Lung (tissue), 12 donors: Measurements from ENCODE around the gene C4orf51. TPM values are rescaled to one million over a fixed set of nuclear protein-coding genes. Genes with fewer than 3 reads are reported as not detected.

ENCODE experiments used
- ATAC-seq: fragments of 200-7000 bp; cut with Tn5 transposase; one replicate; pipeline ENCODE4 v1.9.1; 2020; ENCODE audit warnings: moderate number of reproducible peaks; ENCODE audit not compliant: insufficient read depth, low FRiP score
- DNase-seq, 3 donors: peaks; one replicate each; pipeline ENCODE4 v3.0.0-alpha.2; 2013 to 2017
- H3K27ac ChIP-seq, 2 donors: one replicate each; pipeline ENCODE4 v1.5.1; 2013; ENCODE audit warnings: mild to moderate bottlenecking in 2 of 2, moderate library complexity in 2 of 2, control low read depth in 1 of 2, inconsistent platforms in 1 of 2, low read depth in 1 of 2, low read length in 1 of 2
- H3K27me3 ChIP-seq, 3 donors: one replicate each; pipeline ENCODE4 v1.5.1; 2013; ENCODE audit warnings: low read length in 2 of 3; ENCODE audit not compliant: control insufficient read depth in 3 of 3, insufficient read depth in 3 of 3
- H3K36me3 ChIP-seq, 4 donors: one replicate each; pipeline ENCODE4 v1.5.1; 2013; ENCODE audit warnings: low read length in 4 of 4, mild to moderate bottlenecking in 1 of 4, moderate library complexity in 1 of 4; ENCODE audit not compliant: control insufficient read depth in 4 of 4, insufficient read depth in 4 of 4
- H3K4me1 ChIP-seq, 5 donors: one replicate each; pipeline ENCODE4 v1.5.1; 2013; ENCODE audit warnings: low read length in 5 of 5, mild to moderate bottlenecking in 2 of 5, moderate library complexity in 1 of 5; ENCODE audit not compliant: control insufficient read depth in 5 of 5, insufficient read depth in 5 of 5
- H3K4me3 ChIP-seq: one replicate; pipeline ENCODE4 v1.5.1; 2013; ENCODE audit warnings: mild to moderate bottlenecking, control low read depth, moderate library complexity
- H3K9ac ChIP-seq, 2 donors: one replicate each; pipeline ENCODE4 v1.5.1; 2013; ENCODE audit warnings: low read length in 2 of 2, control low read depth in 1 of 2; ENCODE audit not compliant: insufficient read depth in 1 of 2
- H3K9me3 ChIP-seq, 4 donors: one replicate each; pipeline ENCODE4 v1.5.1; 2013; ENCODE audit warnings: low read length in 3 of 4, mild to moderate bottlenecking in 1 of 4, moderate library complexity in 1 of 4; ENCODE audit not compliant: control insufficient read depth in 4 of 4, insufficient read depth in 3 of 4
- WGBS, 2 donors: extraction: QIAGEN DNeasy Blood & Tissue Kit; methylation state at CpG; one replicate each; pipeline ENCODE4 v1.1.7; 2013; 5-methylcytosine and 5-hydroxymethylcytosine counted together
- polyA plus RNA-seq, 2 donors: library from polyadenylated mRNA; stranded (reverse); fragments of 200-250 nt; gene quantifications; one replicate each; pipeline ENCODE4 v1.2.1, GENCODE V29; 2013
- total RNA-seq, 2 donors: library from RNA; depleted of rRNA in 1 of 2; stranded (reverse); fragments of >200 nt in 1 of 2; gene quantifications; one replicate each; pipeline ENCODE4 v1.2.1, GENCODE V29; 2014 to 2021
- TF ChIP-seq, protein P1 (sequence below): IDR thresholded peaks from 2 replicates; pipeline ENCODE4 v1.5.1; 2012; ENCODE audit warnings: mild to moderate bottlenecking; ENCODE audit errors: control extremely low read depth, extremely low read depth
- donor health status: control.
- donor health status: control.
- donor health status: Bipolar disorder and iron deficiency.
- donor health status: healthy.
- donor health status: DM: yes; HTN: yes; CAD: no.

The C4orf51 gene
- total and polyA plus RNA-seq, 4 donors, result not detected

DNA sequence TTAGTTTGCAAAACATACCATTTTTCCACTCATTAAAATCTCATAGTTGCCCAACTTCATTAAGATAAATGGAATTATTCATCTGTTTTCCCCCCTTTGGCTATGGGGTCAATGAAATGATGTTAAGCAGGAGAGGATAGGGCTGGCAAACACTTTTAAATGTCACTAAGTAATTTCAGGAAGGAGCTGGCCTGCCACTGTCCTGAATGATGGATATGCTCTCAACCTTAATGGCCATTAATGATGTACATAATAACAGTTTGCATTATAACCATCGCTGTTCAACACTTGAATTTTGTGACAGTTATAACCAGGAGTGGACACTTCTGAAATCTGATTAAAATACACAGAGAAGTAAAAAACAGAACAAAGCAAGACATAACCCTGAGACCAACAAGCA, 77.2 kb downstream of the C4orf51 start:
- Histone ChIP-seq H3K4me1 (no peaks in the 10 kb centered on the region), H3K9me3 (peaks cover 0 to 3% (median 0%) of the 10 kb centered on the region in 4 donors), H3K27ac (no peak overlapping the region), H3K4me3 (no peak overlapping the region), H3K36me3 (peaks cover 7 to 17% (median 9%) of the 10 kb centered on the region in 4 donors), H3K27me3 (no peaks in the 10 kb centered on the region), H3K9ac (no peak overlapping the region)
- WGBS, 2 donors, result 79 to 84% methylated on average over 1 of the region's 1 CpG
- ATAC-seq, result no peak
- TF ChIP-seq, protein P1, sequence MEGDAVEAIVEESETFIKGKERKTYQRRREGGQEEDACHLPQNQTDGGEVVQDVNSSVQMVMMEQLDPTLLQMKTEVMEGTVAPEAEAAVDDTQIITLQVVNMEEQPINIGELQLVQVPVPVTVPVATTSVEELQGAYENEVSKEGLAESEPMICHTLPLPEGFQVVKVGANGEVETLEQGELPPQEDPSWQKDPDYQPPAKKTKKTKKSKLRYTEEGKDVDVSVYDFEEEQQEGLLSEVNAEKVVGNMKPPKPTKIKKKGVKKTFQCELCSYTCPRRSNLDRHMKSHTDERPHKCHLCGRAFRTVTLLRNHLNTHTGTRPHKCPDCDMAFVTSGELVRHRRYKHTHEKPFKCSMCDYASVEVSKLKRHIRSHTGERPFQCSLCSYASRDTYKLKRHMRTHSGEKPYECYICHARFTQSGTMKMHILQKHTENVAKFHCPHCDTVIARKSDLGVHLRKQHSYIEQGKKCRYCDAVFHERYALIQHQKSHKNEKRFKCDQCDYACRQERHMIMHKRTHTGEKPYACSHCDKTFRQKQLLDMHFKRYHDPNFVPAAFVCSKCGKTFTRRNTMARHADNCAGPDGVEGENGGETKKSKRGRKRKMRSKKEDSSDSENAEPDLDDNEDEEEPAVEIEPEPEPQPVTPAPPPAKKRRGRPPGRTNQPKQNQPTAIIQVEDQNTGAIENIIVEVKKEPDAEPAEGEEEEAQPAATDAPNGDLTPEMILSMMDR, result no peak
- DNase-seq, result no peak

DNA sequence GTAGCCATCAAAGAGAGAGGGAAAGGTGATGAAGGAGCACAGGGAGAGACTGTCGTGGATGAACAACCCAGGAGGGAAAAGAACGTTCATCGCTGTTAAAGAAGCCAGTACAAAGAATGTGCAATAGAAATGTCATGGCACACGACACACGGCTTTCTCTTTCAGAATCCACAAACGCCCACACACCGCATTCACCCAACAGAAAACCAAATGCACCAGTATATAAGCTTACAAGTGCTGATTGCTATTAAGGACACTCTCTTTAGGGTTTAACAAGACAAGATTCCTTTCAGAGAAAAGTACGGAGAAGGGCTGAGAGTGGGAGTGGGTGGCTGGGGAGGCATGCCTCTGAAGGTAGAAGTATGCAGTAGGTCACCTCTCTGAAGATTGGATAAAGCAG, 80.2 kb downstream of the C4orf51 start:
- H3K9ac ChIP-seq, result no peak overlapping the region
- peaks cover 10 to 29% (median 22%) of the 10 kb centered on the region in 4 donors for H3K36me3 ChIP-seq
- no peak for ATAC-seq
- no peaks in the 10 kb centered on the region for H3K27me3 ChIP-seq
- no peak for DNase-seq
- no peaks in the 10 kb centered on the region for H3K4me1 ChIP-seq
- TF ChIP-seq, protein P1, result no peak
- H3K9me3 ChIP-seq, result no peaks in the 10 kb centered on the region
- no peak overlapping the region for H3K4me3 ChIP-seq
- 95 to 96% methylated on average over 8 of the region's 8 CpGs for WGBS, 2 donors
- H3K27ac ChIP-seq, result no peak overlapping the region

DNA sequence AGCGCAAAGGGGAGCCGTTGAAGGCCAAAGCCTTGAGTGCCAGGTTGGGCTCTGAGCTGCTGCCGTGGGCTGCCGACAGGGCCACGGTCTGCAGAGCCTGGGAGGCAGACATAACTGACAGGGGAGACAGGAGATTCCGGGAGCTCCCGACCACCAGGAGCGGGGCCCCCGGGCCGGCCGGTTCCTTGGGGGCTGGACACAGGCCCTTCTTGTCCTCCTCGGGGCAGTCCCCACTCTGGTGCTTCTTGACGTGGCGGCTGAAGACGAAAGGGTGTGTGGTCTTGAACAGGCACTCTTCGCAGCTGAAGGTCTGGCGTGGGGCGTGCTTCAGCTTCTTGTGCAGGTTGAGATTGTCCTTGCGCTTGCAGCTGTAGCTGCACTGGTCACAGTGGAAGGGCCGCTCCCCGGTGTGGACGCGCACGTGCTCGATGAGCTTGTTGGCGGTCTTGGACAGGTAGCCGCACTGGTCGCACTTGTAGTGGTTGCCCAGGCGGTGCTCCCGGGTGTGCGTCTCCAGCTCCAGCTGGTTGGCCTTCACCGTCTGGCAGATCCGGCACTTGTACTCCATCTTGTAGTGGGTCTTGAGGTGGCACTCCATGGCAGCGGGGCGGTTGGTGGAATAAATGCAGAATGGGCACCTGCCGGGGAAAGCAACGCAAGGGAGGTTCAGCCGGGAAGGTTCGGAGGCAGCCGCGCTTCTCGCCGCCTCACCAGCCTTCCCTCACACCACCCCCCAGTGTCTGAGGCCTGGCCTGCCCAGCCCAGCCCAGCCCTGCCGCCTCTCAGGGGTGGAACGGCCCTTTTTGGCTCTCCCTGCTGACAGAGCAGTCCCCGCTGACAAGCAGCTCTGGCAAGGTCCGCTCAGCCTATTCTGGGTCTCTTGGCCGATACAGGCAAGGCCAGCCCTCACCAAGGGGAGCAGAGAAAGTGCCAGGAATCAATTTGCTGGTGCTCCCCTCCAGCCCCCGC, 81.3 kb downstream of the C4orf51 start:
- Histone ChIP-seq H3K4me1 (no peaks in the 10 kb centered on the region), H3K9ac (no peak overlapping the region), H3K36me3 (peaks cover 12 to 31% (median 25%) of the 10 kb centered on the region in 4 donors), H3K4me3 (no peak overlapping the region), H3K27me3 (no peaks in the 10 kb centered on the region), H3K9me3 (no peaks in the 10 kb centered on the region), H3K27ac (peak overlapping the region in 1 of 2 donors; percentile 55)
- TF ChIP-seq, protein P1, result no peak
- 96 to 97% methylated on average over 48 to 49 of the region's 49 CpGs for WGBS, 2 donors
- no peak for DNase-seq
- no peak for ATAC-seq
